HEK293 (cell line): ENCODE measurements around the gene FAM98C.
A peak's percentile ranks its signal among the peaks of the same experiment; 100 is the strongest.

Source experiments
- CTCF ChIA-PET: fragments of 350-600 bp; formaldehyde crosslinking; extraction: SDS; loops from one replicate; lab custom pipeline; 2021; ENCODE audit warnings: antibody characterized with exemption; lab: Yijun Ruan, JAX
- POLR2A ChIA-PET: fragments of 300-600 bp; formaldehyde crosslinking; extraction: SDS; loops from one replicate; lab custom pipeline; 2020; ENCODE audit warnings: antibody characterized with exemption, inconsistent platforms; lab: Yijun Ruan, JAX
- H3K27ac ChIP-seq: fragments of 200-500 bp; sonication (Bioruptor generic); 2 replicates; pipeline ENCODE4 v1.5.1; 2014; ENCODE audit warnings: low read depth, low read length, control low read depth, inconsistent platforms; ENCODE audit errors: extremely low read depth
- H3K36me3 ChIP-seq, 2 experiments: fragments of 200-500 bp in 1 of 2; sonication (Bioruptor generic) in 1 of 2; 1 replicate in 1 of 2; 2 replicates in 1 of 2; pipeline ENCODE4 v1.5.1; 2014 to 2017; ENCODE audit warnings: inconsistent platforms in 2 of 2, low read length in 2 of 2; ENCODE audit not compliant: control insufficient read depth in 2 of 2, insufficient read depth in 1 of 2
- H3K4me1 ChIP-seq: fragments of 200-500 bp; sonication (Bioruptor generic); 2 replicates; pipeline ENCODE4 v1.5.1; 2014; ENCODE audit warnings: mild to moderate bottlenecking, low read length, inconsistent platforms; ENCODE audit not compliant: control insufficient read depth, insufficient read depth
- H3K4me3 ChIP-seq: 2 replicates; pipeline ENCODE4 v1.5.1; 2011; ENCODE audit warnings: low read depth, mild to moderate bottlenecking, control low read depth, low read length, moderate library complexity
- H3K9me3 ChIP-seq: fragments of 200-500 bp; sonication (Bioruptor generic); 2 replicates; pipeline ENCODE4 v1.5.1; 2014; ENCODE audit warnings: low read depth, low read length, inconsistent platforms; ENCODE audit not compliant: control insufficient read depth, insufficient read depth
- GLI2 ChIP-seq: fragments of 450-650 bp; formaldehyde crosslinking; IDR thresholded peaks from 2 replicates; pipeline ENCODE4; 2017; ENCODE audit warnings: missing biosample characterization, missing genetic modification characterization, low read depth, borderline replicate concordance
- HOXC10 ChIP-seq: sonication (generic); formaldehyde crosslinking; IDR thresholded peaks from 2 replicates; pipeline ENCODE4 v1.8.1; 2023; ENCODE audit warnings: mild to moderate bottlenecking, missing genetic modification reagents
- MEIS1 ChIP-seq: sonication (generic); formaldehyde crosslinking; IDR thresholded peaks from 2 replicates; pipeline ENCODE4 v1.8.1; 2022; ENCODE audit warnings: missing genetic modification reagents, mild to moderate bottlenecking, borderline replicate concordance
- PRDM1 ChIP-seq: fragments of 450-650 bp; formaldehyde crosslinking; IDR thresholded peaks from 2 replicates; pipeline ENCODE4; 2016; ENCODE audit warnings: missing biosample characterization, missing genetic modification characterization
- SCRT1 ChIP-seq: fragments of 450-650 bp; formaldehyde crosslinking; IDR thresholded peaks from 2 replicates; pipeline ENCODE4 v1.5.1; 2016; ENCODE audit warnings: missing biosample characterization, missing genetic modification characterization, borderline replicate concordance
- SP3 ChIP-seq: fragments of 450-650 bp; formaldehyde crosslinking; IDR thresholded peaks from 2 replicates; pipeline ENCODE4 v1.5.1; 2016; ENCODE audit warnings: missing biosample characterization, missing genetic modification characterization
- SP7 ChIP-seq: fragments of 450-650 bp; formaldehyde crosslinking; IDR thresholded peaks from 2 replicates; pipeline ENCODE4 v1.5.1; 2016; ENCODE audit warnings: missing biosample characterization, missing genetic modification characterization
- ZBTB17 ChIP-seq: fragments of 450-650 bp; formaldehyde crosslinking; IDR thresholded peaks from 2 replicates; pipeline ENCODE4 v1.5.1; 2016; ENCODE audit warnings: missing biosample characterization, missing genetic modification characterization
- ZBTB48 ChIP-seq: fragments of 450-650 bp; formaldehyde crosslinking; IDR thresholded peaks from 2 replicates; pipeline ENCODE4 v1.5.1; 2016; ENCODE audit warnings: missing biosample characterization, missing genetic modification characterization
- ZFHX2 ChIP-seq: fragments of 450-650 bp; formaldehyde crosslinking; conservative IDR thresholded peaks from 2 replicates; pipeline ENCODE4 v1.5.1; 2016; ENCODE audit warnings: missing biosample characterization, missing genetic modification characterization
- ZIC2 ChIP-seq: fragments of 450-650 bp; formaldehyde crosslinking; IDR thresholded peaks from 2 replicates; pipeline ENCODE4 v1.5.1; 2016; ENCODE audit warnings: missing biosample characterization, missing genetic modification characterization
- ZNF133 ChIP-seq: fragments of 450-650 bp; formaldehyde crosslinking; IDR thresholded peaks from 2 replicates; pipeline ENCODE4 v1.5.1; 2016; ENCODE audit warnings: missing biosample characterization, missing genetic modification characterization
- ZNF16 ChIP-seq: fragments of 450-650 bp; formaldehyde crosslinking; IDR thresholded peaks from 2 replicates; pipeline ENCODE4 v1.5.1; 2016; ENCODE audit warnings: low read depth, missing biosample characterization, missing genetic modification characterization
- ZNF248 ChIP-seq: fragments of 450-650 bp; formaldehyde crosslinking; IDR thresholded peaks from 2 replicates; pipeline ENCODE4 v1.5.1; 2017; ENCODE audit warnings: missing biosample characterization, missing genetic modification characterization
- ZNF292 ChIP-seq: fragments of 450-650 bp; formaldehyde crosslinking; IDR thresholded peaks from 2 replicates; pipeline ENCODE4 v1.5.1; 2016; ENCODE audit warnings: low read depth, missing biosample characterization, missing genetic modification characterization, borderline replicate concordance
- ZNF366 ChIP-seq: fragments of 450-650 bp; formaldehyde crosslinking; conservative IDR thresholded peaks from 2 replicates; pipeline ENCODE4 v1.5.1; 2016; ENCODE audit warnings: missing biosample characterization, missing genetic modification characterization
- ZNF473 ChIP-seq: fragments of 450-650 bp; formaldehyde crosslinking; IDR thresholded peaks from 2 replicates; pipeline ENCODE4 v1.5.1; 2017; ENCODE audit warnings: missing biosample characterization, missing genetic modification characterization
- ZNF600 ChIP-seq: fragments of 450-650 bp; formaldehyde crosslinking; IDR thresholded peaks from 2 replicates; pipeline ENCODE4 v1.5.1; 2016; ENCODE audit warnings: missing biosample characterization, missing genetic modification characterization
- ZNF623 ChIP-seq: fragments of 450-650 bp; formaldehyde crosslinking; IDR thresholded peaks from 2 replicates; pipeline ENCODE4 v1.5.1; 2016; ENCODE audit warnings: missing biosample characterization, missing genetic modification characterization
- ZNF658 ChIP-seq: fragments of 450-650 bp; formaldehyde crosslinking; IDR thresholded peaks from 2 replicates; pipeline ENCODE4; 2016; ENCODE audit warnings: missing biosample characterization, missing genetic modification characterization
- ZNF701 ChIP-seq: fragments of 450-650 bp; formaldehyde crosslinking; IDR thresholded peaks from 2 replicates; pipeline ENCODE4 v1.5.1; 2016; ENCODE audit warnings: missing biosample characterization, missing genetic modification characterization
- ZNF707 ChIP-seq: fragments of 450-650 bp; formaldehyde crosslinking; IDR thresholded peaks from 2 replicates; pipeline ENCODE4 v1.5.1; 2016; ENCODE audit warnings: missing biosample characterization, missing genetic modification characterization
- ZNF776 ChIP-seq: fragments of 450-650 bp; formaldehyde crosslinking; IDR thresholded peaks from 2 replicates; pipeline ENCODE4 v1.5.0; 2017; ENCODE audit warnings: missing biosample characterization, missing genetic modification characterization, borderline replicate concordance
- ZNF843 ChIP-seq: fragments of 450-650 bp; formaldehyde crosslinking; IDR thresholded peaks from 2 replicates; pipeline ENCODE4 v1.5.1; 2016; ENCODE audit warnings: missing biosample characterization, missing genetic modification characterization
- TF ChIP-seq, protein P1 (sequence below): fragments of 450-650 bp; formaldehyde crosslinking; IDR thresholded peaks from 2 replicates; pipeline ENCODE4 v1.5.1; 2016; ENCODE audit warnings: missing biosample characterization, missing genetic modification characterization
- TF ChIP-seq, protein P2 (sequence below): fragments of 450-650 bp; formaldehyde crosslinking; IDR thresholded peaks from 2 replicates; pipeline ENCODE4 v1.5.1; 2017; ENCODE audit warnings: missing biosample characterization, missing genetic modification characterization
- TF ChIP-seq, protein P3 (sequence below): fragments of 450-650 bp; formaldehyde crosslinking; IDR thresholded peaks from 2 replicates; pipeline ENCODE4 v1.5.1; 2017; ENCODE audit warnings: missing biosample characterization, missing genetic modification characterization
- TF ChIP-seq, protein P4 (sequence below): fragments of 450-650 bp; formaldehyde crosslinking; IDR thresholded peaks from 2 replicates; pipeline ENCODE4 v1.5.1; 2016; ENCODE audit warnings: missing biosample characterization, missing genetic modification characterization, borderline replicate concordance

The FAM98C gene

DNA sequence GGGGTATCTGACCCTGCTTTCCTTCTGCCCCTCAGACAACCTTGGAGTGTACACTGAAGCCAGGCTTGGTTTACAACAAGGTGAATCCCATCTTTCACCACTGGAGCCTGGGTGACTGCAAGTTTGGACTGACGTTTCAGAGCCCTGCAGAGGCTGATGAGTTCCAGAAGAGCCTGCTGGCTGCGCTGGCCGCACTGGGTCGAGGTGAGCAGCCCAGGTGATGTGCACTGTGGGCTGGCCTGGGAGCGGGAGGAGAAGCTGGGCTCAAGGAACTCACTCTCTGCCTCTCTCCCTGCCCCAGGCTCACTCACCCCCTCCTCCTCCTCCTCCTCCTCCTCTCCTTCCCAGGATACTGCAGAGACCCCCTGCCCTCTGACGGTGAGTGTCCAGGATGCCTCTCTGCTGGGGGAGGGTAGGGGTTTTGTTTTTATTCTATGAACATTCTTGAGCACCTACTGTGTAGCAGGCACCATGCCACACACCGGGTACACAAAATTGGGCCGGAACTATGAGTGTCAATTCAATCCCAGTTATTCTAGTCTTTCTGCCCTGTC lies 10.9 kb upstream of the FAM98C start:
- TF ChIP-seq, protein P1, sequence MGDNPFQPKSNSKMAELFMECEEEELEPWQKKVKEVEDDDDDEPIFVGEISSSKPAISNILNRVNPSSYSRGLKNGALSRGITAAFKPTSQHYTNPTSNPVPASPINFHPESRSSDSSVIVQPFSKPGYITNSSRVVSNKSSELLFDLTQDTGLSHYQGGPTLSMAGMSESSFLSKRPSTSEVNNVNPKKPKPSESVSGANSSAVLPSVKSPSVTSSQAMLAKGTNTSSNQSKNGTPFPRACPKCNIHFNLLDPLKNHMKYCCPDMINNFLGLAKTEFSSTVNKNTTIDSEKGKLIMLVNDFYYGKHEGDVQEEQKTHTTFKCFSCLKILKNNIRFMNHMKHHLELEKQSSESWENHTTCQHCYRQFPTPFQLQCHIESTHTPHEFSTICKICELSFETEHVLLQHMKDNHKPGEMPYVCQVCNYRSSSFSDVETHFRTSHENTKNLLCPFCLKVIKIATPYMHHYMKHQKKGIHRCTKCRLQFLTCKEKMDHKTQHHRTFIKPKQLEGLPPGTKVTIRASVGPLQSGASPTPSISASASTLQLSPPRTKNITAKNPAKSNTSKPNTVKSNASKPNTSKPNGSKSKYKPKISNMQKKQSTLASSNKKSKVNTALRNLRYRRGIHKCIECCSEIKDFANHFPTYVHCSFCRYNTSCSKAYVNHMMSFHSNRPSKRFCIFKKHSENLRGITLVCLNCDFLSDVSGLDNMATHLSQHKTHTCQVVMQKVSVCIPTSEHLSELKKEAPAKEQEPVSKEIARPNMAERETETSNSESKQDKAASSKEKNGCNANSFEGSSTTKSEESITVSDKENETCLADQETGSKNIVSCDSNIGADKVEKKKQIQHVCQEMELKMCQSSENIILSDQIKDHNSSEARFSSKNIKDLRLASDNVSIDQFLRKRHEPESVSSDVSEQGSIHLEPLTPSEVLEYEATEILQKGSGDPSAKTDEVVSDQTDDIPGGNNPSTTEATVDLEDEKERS: no peak
- TF ChIP-seq ZIC2 (peak; percentile 74), ZNF843 (no peak), ZNF16 (tag by site-specific recombination) (no peak), MEIS1 (CRISPR knock-in tag) (no peak), ZBTB17 (no peak)
- TF ChIP-seq, protein P2, sequence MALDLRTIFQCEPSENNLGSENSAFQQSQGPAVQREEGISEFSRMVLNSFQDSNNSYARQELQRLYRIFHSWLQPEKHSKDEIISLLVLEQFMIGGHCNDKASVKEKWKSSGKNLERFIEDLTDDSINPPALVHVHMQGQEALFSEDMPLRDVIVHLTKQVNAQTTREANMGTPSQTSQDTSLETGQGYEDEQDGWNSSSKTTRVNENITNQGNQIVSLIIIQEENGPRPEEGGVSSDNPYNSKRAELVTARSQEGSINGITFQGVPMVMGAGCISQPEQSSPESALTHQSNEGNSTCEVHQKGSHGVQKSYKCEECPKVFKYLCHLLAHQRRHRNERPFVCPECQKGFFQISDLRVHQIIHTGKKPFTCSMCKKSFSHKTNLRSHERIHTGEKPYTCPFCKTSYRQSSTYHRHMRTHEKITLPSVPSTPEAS (tag by site-specific recombination): no peak
- Histone ChIP-seq H3K4me1 (peaks cover 14% of the 10 kb centered on the region), H3K36me3 (peaks cover 5 to 10% of the 10 kb centered on the region in 2 experiments; a peak in 2 of 3 replicates), H3K27ac (no peak overlapping the region), H3K9me3 (no peaks in the 10 kb centered on the region), H3K4me3 (no peak overlapping the region)
- ChIA-PET POLR2A (interaction anchor here (1.6 to 1.7 kb wide), 2 partner anchors 8 to 10 kb away, joined by 4 to 5 read pairs; no protein-coding TSS in a partner anchor), CTCF (interaction anchor here (0.6 to 9.2 kb wide), 3 partner anchors 12 to 442 kb away, joined by 3 to 76 read pairs (median 4); partner anchors contain the start of genes FAM98C and PSMD8)

DNA sequence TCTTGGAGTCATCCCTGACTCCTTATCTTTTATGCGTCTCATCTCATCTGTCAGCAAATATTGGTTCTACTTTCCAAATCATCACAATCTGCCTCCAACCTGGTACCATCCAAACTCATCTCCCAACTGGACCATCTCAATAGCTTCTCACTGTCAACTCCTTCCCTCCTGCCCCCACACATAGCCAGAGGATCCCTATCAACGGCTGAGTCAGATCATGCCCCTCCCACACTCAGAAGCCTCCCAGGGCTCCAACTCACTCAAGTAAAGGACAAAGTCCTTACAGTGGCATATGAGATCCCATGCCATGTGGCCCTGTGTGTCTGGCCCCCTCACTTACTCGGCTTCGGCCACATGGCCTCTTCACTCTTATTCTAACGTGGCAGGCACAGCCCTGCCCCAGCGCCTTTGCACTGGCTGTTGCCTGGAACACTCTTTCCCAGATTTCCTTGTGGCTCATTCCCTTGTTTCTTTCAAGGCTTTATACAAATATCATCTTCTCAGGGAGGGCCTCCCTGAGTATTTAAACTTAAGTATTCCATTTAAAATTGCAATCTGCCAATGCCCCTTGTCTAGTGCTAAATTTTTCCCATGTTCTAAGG lies 10.1 kb upstream of the FAM98C start:
- Histone ChIP-seq H3K36me3 (peaks cover 5 to 10% of the 10 kb centered on the region in 2 experiments; a peak in 2 of 3 replicates), H3K9me3 (no peaks in the 10 kb centered on the region), H3K4me1 (peaks cover 9% of the 10 kb centered on the region), H3K27ac (no peak overlapping the region), H3K4me3 (no peak overlapping the region)
- ChIA-PET POLR2A (interaction anchor here (1.6 kb wide), 1 partner anchor 10 kb away, joined by 5 read pairs; no protein-coding TSS in a partner anchor), CTCF (interaction anchor here (0.6 to 9.2 kb wide), 3 partner anchors 11 to 168 kb away, joined by 4 to 76 read pairs (median 5); partner anchors contain the start of genes FAM98C and PSMD8)
- TF ChIP-seq HOXC10 (no peak), ZNF248 (tag by site-specific recombination) (no peak), ZNF366 (tag by site-specific recombination) (0 out of 2 replicates have a peak, but pooled peaks have one; percentile 10), ZNF623 (tag by site-specific recombination) (peak; percentile 96), ZNF776 (tag by site-specific recombination) (no peak), ZFHX2 (peak; percentile 93), ZNF707 (tag by site-specific recombination) (no peak), PRDM1 (tag by site-specific recombination) (no peak), ZNF701 (tag by site-specific recombination) (no peak), SP7 (tag by site-specific recombination) (0 out of 2 replicates have a peak, but pooled peaks have one; percentile 10), SCRT1 (no peak), ZBTB48 (tag by site-specific recombination) (peak; percentile 79), GLI2 (tag by site-specific recombination) (no peak), ZNF292 (tag by site-specific recombination) (no peak), ZNF133 (tag by site-specific recombination) (no peak), ZNF600 (tag by site-specific recombination) (peak; percentile 98), ZNF658 (tag by site-specific recombination) (no peak), SP3 (no peak; the same call in 1 of the 2 replicates), ZNF473 (tag by site-specific recombination) (no peak)
- TF ChIP-seq, protein P3, sequence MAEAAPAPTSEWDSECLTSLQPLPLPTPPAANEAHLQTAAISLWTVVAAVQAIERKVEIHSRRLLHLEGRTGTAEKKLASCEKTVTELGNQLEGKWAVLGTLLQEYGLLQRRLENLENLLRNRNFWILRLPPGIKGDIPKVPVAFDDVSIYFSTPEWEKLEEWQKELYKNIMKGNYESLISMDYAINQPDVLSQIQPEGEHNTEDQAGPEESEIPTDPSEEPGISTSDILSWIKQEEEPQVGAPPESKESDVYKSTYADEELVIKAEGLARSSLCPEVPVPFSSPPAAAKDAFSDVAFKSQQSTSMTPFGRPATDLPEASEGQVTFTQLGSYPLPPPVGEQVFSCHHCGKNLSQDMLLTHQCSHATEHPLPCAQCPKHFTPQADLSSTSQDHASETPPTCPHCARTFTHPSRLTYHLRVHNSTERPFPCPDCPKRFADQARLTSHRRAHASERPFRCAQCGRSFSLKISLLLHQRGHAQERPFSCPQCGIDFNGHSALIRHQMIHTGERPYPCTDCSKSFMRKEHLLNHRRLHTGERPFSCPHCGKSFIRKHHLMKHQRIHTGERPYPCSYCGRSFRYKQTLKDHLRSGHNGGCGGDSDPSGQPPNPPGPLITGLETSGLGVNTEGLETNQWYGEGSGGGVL (tag by site-specific recombination): peak; percentile 18; the same call in 1 of the 2 replicates
- TF ChIP-seq, protein P4, sequence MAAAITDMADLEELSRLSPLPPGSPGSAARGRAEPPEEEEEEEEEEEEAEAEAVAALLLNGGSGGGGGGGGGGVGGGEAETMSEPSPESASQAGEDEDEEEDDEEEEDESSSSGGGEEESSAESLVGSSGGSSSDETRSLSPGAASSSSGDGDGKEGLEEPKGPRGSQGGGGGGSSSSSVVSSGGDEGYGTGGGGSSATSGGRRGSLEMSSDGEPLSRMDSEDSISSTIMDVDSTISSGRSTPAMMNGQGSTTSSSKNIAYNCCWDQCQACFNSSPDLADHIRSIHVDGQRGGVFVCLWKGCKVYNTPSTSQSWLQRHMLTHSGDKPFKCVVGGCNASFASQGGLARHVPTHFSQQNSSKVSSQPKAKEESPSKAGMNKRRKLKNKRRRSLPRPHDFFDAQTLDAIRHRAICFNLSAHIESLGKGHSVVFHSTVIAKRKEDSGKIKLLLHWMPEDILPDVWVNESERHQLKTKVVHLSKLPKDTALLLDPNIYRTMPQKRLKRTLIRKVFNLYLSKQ: no peak
